Measurements from ENCODE around the gene KDM6B. TPM values are rescaled to one million over a fixed set of nuclear protein-coding genes. Genes with fewer than 3 reads are reported as not detected.

Gene KDM6B
- polyA plus RNA-seq, 1 experiment, result 2.0 TPM

DNA sequence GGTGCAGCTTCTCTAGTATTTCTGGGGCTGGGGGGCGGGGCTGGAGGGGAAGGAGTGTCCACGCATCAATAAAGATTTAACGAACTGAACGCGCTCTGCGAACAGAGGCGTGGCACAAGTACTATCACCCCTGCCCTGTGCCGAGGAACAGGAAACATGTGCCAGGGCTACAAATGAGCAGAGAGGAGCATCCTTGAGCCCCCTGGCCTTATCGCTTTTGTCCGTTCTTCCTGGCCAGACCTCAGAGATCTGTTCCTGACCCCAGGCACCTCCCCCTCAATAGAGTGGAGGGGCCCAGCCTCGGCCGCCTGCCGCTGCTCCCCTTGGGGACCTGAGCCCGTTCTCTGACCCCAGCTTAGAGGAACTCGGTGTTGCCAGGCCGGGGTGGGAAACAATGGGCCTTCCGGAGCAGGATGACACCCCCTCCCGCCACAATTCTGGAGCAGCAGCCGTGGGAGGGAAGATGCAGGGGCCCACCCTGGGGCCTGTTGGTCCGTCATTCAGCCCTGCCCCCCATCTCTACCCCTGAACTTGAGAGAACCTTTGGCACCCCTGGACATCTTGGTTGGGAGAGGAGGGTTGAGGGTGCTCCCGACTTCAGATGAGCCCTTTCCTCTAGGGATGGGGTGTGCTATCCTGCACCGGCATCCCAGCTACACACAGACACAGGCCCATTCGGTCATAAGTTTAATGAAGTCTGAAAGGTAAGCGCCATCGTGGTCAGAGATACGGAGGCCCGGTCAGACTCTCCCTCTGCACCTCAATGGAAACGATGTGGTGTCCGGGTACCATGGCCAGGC is 22.2 kb downstream of the KDM6B start:
- peak overlapping the region; percentile 91 for H3K27ac ChIP-seq (ENCODE audit: low read depth, low read length)
- ChIA-PET CTCF (interaction anchor here (1.1 to 1.2 kb wide), 3 partner anchors 37 to 134 kb away, joined by 3 to 6 read pairs (median 3); no protein-coding TSS in a partner anchor), POLR2A (interaction anchor here (0.9 to 2.3 kb wide), 8 partner anchors 11 to 170 kb away, joined by 3 to 30 read pairs (median 8); partner anchors contain the start of genes CHD3, KDM6B, RNF227 and TP53)
- H3K4me3 ChIP-seq (ENCODE audit: low read depth, low read length), result peak overlapping the region; percentile 81
- H3K9me3 ChIP-seq (ENCODE audit: control insufficient read depth, insufficient read depth, low read length), result no peaks in the 10 kb centered on the region; the same call in 1 of the 2 replicates
- no peaks in the 10 kb centered on the region for H3K27me3 ChIP-seq (ENCODE audit: control insufficient read depth, insufficient read depth, low read length)
- no peak for DNase-seq (ENCODE audit: low read depth, low spot score)
- TF ChIP-seq, protein P1, sequence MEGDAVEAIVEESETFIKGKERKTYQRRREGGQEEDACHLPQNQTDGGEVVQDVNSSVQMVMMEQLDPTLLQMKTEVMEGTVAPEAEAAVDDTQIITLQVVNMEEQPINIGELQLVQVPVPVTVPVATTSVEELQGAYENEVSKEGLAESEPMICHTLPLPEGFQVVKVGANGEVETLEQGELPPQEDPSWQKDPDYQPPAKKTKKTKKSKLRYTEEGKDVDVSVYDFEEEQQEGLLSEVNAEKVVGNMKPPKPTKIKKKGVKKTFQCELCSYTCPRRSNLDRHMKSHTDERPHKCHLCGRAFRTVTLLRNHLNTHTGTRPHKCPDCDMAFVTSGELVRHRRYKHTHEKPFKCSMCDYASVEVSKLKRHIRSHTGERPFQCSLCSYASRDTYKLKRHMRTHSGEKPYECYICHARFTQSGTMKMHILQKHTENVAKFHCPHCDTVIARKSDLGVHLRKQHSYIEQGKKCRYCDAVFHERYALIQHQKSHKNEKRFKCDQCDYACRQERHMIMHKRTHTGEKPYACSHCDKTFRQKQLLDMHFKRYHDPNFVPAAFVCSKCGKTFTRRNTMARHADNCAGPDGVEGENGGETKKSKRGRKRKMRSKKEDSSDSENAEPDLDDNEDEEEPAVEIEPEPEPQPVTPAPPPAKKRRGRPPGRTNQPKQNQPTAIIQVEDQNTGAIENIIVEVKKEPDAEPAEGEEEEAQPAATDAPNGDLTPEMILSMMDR (IDR thresholded peaks at IDR 0.05; ENCODE audit: low read depth, low read length), result no peak

- no peaks in the 10 kb centered on the region; the same call in 1 of the 2 replicates for H3K9me3 ChIP-seq (ENCODE audit: control insufficient read depth, insufficient read depth, low read length)
- H3K27ac ChIP-seq (ENCODE audit: low read depth, low read length), result peak within 1 kb of the TSS; percentile 91
- CTCF ChIA-PET, result interaction anchor here (0.7 to 1.2 kb wide), 8 partner anchors 12 to 133 kb away, joined by 3 to 6 read pairs (median 4); partner anchors contain the start of gene KDM6B
- TF ChIP-seq, protein P1 (IDR thresholded peaks at IDR 0.05; ENCODE audit: low read depth, low read length), result peak; percentile 55
- H3K27me3 ChIP-seq (ENCODE audit: control insufficient read depth, insufficient read depth, low read length), result no peaks in the 10 kb centered on the region
- POLR2A ChIA-PET, result interaction anchor here (0.6 to 2.3 kb wide), 12 partner anchors 10 to 281 kb away, joined by 3 to 30 read pairs (median 5); partner anchors contain the start of genes CHD3, CNTROB, KDM6B and RNF227
- DNase-seq (ENCODE audit: low read depth, low spot score), result peak; percentile 99
- peak within 1 kb of the TSS; percentile 81 for H3K4me3 ChIP-seq (ENCODE audit: low read depth, low read length)
Measured at GRCh38 chr17:7856811-7857712, 23.0 kb downstream of the KDM6B start, which contains the start of gene NAA38. Gene NAA38 (minus strand): TSS chr17:7857559. CDS start chr17:7857463, 96 bp downstream.

DNA sequence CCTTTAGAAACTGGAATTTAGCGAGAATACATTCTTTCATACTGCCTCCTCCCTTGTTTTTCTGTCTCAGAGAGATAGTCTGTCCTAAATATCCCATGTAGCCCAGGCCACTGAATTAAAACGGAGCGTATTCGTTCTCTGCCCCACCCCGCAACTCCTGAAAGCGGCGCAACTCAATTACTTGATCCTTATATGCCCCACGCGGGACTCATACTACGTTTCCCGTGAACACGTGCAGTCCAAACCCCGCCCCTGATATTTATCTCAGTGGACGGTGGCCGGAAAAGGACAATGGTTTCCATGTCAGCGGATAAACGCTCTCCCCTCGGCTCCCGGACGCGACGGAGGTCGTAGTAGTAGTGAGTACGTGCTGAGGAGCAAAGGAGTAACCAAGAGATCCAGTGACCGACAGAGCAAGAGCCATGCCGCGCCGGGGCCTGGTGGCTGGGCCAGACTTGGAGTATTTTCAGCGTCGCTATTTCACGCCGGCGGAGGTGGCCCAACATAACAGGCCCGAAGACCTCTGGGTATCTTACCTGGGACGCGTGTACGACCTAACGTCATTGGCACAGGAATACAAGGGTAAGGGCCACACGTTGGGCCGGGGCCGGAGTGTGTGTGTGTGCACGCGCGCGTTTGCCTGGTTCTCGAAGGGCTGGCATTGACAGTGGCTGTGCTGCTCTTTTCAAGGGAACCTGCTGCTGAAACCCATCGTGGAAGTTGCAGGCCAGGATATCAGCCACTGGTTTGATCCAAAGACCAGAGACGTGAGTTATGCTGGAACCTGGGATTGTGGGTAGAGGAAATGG is 23.9 kb downstream of the KDM6B start, which contains the start of gene CYB5D1:
CYB5D1 (plus strand) TSS at position 291 of the 809 bp plus-strand sequence; CDS start at position 423, 132 bp downstream.
- peak within 1 kb of the TSS; percentile 81 for H3K4me3 ChIP-seq (ENCODE audit: low read depth, low read length)
- TF ChIP-seq, protein P1 (IDR thresholded peaks at IDR 0.05; ENCODE audit: low read depth, low read length), result no peak
- ChIA-PET POLR2A (interaction anchor here (0.6 to 2.3 kb wide), 10 partner anchors 11 to 280 kb away, joined by 3 to 30 read pairs (median 5); partner anchors contain the start of genes CHD3, CNTROB, KDM6B and RNF227), CTCF (interaction anchor here (0.7 to 1.2 kb wide), 8 partner anchors 13 to 132 kb away, joined by 3 to 6 read pairs (median 4); partner anchors contain the start of gene KDM6B)
- peak; percentile 84 for DNase-seq (ENCODE audit: low read depth, low spot score)
- no peaks in the 10 kb centered on the region for H3K27me3 ChIP-seq (ENCODE audit: control insufficient read depth, insufficient read depth, low read length)
- H3K27ac ChIP-seq (ENCODE audit: low read depth, low read length), result peak within 1 kb of the TSS; percentile 91
- H3K9me3 ChIP-seq (ENCODE audit: control insufficient read depth, insufficient read depth, low read length), result no peaks in the 10 kb centered on the region; the same call in 1 of the 2 replicates

DNA sequence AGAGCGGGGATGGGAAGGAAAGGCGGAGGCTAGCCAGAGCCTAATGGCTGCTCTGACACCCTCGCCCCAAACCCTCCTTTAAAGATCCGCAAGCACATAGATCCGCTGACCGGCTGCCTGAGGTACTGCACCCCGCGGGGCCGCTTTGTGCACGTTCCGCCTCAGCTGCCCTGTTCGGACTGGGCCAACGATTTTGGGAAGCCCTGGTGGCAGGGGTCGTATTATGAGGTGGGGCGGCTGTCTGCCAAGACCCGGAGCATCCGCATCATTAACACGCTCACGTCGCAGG is 24.4 kb downstream of the KDM6B start:
- Histone ChIP-seq H3K27ac (ENCODE audit: low read depth, low read length) (peak overlapping the region; percentile 91), H3K9me3 (ENCODE audit: control insufficient read depth, insufficient read depth, low read length) (no peaks in the 10 kb centered on the region; the same call in 1 of the 2 replicates), H3K27me3 (ENCODE audit: control insufficient read depth, insufficient read depth, low read length) (no peaks in the 10 kb centered on the region), H3K4me3 (ENCODE audit: low read depth, low read length) (peak overlapping the region; percentile 80)
- DNase-seq (ENCODE audit: low read depth, low spot score), result no peak
- ChIA-PET CTCF (interaction anchor here (2.6 kb wide), 1 partner anchor 39 kb away, joined by 19 read pairs; no protein-coding TSS in a partner anchor), POLR2A (interaction anchor here (0.8 kb wide), 1 partner anchor 23 kb away, joined by 3 read pairs; no protein-coding TSS in a partner anchor)
- TF ChIP-seq, protein P1 (IDR thresholded peaks at IDR 0.05; ENCODE audit: low read depth, low read length), result peak; percentile 50
